Putamen (tissue), 1 donor: Measurements from ENCODE around the gene UCKL1.

Source experiments
- DNase-seq: peaks from one replicate; pipeline ENCODE4 v3.0.0-alpha.2; 2016; ENCODE audit warnings: low spot score

Gene UCKL1

DNA sequence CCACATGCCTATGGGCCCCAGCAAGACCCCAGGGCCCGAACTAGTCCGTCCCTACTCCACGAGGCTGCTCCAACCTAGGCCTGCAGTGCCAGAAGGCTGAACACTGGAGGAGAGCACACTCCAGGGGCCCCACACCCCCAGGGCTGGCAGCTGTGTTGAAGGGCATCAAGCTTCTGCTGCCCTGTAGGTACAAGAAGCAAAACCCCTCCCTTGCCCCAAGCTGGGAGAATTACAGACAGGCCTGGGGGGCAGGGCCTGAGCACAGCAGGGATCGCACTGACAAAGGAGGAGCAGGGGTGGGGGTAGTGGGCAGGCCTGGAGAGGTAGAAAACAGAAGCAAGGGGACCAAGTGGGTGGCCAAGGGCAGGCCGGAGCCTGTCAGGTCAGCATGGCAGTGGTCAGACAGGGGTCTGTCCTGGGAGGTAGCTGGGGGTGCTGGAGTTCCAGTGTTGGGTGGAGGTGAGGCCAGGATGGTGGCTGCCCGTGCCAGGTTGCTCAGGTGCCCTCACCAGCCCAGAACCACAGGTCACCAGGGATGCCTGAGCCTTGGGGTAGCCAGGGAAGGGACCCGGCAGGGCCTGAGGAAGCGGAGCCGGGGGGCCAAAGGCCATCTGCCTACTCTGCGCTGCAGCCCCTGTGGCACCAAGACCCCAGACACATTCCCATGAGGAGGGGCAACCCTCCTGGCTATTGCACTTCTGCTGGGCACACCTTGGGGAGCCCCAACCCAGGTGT, 2.9 kb upstream of the UCKL1 start:
- DNase-seq: no peak

DNA sequence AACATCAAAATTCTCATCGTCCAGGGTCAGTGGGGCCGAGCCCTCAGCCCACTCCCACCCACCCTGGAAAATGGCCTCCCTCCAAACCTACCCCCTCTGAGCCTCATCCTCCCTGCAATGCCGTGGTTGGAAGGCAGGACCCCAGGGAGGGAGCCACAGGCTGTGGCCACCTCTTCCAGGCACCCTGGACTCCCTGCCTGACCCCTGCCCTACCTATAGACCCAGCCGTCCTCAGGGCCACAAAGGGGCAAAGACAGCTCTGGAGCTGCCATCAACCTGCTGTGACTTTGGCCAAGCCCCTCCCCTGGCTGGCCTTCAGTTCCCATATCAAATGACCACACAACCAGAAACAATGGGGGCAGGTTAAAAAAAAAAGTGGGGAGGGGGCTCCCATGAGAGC, 2.3 kb upstream of the UCKL1 start:
- no peak for DNase-seq

DNA sequence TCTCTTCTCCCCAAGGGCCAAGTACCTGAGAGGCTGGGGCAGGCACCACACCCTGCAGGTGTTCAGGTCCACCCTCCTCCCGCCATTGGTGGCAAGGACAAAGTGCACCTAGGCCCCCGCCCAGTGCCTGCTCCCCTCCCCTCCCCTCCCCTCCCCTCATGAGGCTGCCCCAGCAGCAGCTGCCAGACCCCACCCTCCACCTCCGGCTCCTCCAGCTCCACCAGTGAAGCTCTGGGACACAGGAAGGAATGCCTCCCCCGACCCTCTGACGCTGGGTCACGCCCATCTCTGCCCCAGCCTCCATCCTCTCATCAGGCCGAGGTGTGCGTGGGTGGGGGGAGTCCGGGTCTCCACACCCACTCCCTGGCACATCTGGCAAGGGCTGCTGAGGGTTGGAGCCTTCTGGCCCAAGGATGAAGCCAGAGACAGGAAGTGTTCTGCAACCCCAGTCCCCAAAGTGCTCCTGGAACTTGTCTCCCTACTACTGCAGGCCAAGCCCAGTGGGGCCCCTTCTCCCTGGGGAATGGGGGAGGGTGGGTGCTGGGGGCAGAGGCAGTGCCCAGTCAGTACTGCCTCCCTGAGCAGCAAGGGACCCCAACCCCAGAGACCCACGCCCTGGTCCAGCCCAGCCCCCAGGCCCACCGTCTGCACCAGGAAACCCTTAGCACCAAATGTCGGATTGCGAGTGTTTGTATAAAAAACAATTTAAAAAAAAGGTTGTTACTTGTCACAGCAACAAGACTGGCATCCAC, 1.6 kb upstream of the UCKL1 start:
- no peak for DNase-seq

DNA sequence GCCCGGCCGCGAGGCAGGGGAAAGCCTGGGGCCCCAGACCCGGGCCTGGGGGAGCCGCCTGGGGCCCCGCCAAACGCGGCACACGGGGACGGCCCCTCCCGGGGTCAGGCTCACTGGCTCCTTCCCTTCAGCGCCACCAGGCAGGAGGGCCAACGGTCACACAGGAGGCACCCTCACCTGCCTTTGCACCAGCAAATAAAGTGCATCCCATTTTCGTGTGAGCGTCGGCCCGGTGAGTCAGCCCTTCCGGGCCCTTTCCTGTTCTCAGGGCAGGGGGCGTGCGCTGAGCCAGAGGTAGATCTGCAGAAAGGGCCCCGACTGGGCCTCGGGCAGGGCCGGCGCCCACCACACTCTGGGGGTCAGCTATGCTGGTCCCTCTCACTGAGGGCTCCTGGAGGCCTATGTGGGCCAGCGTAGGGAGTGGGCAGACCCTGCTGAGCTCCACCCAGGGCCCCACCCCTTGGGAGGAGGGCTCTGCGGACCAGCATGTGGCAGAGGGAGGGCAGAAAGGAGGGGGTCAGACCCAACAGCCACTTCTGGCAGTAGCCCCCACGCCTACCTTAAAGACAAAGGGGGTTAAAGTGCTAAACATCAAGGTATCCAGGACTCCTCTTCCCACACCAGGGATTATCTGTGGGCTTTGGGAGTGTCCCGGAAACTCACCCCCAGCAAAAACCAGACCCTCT, 931 bp upstream of the UCKL1 start:
- no peak for DNase-seq

DNA sequence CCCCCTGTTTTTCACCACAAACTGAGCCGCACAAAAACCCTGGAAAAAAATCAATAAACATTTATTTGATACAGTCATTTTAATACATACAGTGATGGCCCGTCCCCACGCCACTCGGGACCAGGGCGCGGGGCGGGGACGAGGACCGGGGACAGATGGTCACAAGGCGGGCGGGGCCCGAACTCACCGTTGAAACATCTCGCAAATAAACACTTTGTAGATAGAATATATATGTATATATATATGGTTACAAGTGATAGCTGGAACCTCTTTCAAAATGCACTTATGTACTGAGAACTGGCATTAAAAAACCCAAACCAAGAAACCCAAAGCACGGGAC, 418 bp upstream of the UCKL1 start:
- DNase-seq: no peak

DNA sequence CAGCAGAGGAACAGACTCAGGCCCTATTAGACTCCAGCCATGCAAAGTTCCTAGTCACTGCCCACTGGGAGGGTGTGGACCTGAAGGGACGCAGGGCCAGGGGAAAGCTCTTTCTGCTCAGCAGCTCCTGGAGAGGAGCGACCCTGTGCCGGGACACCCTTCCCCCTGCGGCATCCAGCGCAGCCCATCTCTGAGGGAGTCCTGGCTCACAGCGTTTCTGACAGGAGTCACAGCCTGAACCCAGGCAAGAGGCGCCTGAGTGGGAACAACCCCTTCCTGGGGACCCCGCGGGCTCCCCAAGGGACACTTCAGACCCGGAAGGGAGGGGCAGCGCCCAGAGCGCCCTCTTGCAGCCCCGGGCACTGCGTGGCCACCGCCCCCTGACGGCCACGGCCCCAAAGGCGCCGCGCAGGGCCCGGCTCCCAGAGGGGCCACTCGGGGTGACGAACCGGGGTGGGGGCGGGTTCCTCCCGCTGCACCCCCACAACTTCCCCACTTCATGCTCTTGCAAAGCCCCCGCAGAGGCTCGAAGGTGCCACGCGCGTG, 862 bp downstream of the UCKL1 start:
- DNase-seq: peak; percentile 48

DNA sequence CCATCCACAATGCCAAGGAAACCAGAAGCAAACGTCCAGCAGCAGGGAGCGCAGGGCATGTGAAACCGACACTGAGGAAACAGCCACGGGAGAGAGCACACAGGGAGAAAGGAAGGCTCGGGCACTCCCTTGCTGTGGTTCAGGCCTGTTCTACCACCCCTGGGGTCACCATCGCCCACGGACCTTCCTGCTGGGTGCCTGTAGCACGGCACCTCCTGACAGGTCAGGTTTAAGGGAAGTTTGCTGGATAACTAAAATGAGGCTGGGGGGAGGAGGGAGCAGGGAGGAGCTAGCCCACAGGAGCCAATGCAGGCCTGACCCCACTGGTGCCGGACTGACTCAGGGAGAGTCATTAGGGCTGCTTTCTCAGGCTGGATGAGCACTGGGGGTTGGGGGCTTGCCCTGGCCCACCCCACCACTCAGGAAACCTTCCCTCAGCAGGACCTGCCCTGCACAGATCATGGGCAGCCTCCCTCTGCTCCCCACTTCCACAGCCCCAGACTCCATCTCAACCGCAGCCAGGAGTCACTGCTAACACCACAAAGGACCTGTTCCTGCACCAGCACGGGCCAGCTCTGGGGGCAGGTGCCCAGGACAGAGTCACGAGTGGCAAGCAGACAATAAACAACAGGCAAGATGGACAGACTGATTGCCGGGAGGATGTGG, 2.3 kb downstream of the UCKL1 start:
- DNase-seq: no peak

DNA sequence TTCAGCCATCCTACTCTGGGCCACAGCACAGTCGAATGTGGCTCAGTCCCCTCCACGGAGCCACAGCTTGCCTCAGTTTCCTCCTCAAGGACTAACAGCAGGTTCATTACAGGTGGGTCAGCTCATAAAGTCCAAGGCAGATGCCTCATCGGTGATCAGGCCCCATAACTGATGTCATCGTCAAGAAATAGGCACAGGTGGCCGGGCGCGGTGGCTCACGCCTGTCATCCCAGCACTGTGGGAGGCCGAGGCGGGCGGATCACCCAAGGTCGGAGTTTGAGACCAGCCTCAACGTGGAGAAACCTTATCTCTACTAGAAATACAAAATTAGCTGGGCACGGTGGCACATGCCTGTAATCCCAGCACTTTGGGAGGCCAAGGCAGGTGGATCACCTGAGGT, 3.4 kb downstream of the UCKL1 start:
- DNase-seq: no peak

DNA sequence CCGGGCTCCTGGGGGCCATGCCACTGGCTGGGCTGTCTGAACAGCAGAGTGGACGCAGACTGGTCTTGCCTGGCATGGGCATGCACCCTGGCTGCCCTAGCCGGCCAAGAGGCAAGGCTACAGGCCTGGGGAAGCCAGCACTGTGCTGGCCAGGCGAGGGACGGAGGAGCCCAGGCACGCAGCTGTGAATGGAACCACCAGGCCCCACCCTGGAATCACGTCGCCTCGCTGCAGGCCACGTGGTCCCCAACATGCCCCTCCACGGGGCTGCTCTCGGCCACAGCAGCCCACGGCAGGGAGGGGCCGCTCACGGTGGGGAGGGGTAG, 4.0 kb downstream of the UCKL1 start:
- no peak for DNase-seq

DNA sequence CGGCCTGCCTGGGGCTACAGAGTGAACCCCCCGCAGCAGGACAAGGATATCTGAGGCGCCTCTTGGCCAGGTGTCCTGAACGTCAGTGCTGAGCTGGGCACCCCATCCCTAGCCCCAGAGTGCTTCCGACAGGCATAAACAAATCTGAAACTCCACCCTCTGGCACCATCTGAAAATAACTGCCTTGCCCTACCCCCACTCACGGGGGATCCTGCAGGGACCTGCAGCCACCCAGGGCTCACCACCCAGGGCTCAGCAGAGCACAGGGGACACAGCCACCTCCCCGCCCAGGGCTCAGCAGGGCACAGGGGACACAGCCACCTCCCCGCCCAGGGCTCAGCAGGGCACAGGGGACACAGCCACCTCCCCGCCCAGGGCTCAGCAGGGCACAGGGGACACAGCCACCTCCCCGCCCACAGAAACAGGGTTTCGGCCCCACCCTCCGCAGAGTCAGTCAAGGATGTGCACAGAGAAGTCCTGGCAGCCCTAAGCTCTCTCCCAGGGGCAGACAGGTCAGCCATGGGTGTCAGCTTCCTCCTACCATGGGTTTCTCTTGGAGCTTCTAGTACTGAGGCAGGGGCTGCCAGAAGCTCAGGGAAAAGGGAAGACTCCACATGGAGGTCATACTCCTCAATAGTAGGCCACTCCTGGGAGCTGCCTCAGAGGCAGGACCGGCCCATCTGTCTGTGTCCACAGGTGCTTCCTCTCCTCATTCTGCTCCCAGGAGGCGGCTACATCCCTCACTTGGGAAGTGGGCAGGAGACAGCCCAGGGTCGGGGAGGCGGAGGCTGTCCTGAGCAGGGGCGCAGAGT, 4.6 kb downstream of the UCKL1 start:
- no peak for DNase-seq

DNA sequence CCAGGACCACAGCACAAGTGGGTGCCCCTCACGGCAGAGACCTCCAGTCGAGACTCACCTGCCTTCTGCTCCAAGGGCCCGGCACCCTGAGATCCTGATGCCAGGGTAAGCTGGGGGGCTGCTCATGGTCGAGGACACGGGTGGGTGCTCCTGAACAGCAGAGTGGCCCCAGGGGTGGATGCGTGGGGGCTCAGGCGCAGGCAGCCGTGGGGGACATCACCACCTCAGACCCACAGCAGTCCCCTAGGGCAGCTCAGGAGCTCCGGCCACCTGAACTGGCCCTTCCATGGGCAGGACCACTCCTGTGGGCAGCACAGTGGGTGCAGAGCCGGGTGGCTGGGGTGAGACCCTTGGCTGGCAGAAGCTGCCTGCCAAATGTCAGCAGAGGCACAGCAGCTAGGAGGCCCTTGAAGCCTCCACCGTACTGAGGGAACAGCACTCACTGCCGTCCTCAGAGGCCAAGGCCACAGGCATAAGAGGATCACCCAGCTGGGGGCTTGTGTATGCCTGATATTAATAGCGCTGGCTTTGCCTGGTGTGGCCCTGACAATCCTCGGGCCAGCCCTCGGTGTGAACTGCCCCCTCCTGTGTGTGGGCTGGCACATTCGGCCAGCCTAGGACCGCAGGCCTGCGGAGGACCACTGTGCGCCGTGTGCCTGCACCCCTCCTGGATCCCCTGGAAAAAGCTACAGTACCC, 5.4 kb downstream of the UCKL1 start:
- no peak for DNase-seq

DNA sequence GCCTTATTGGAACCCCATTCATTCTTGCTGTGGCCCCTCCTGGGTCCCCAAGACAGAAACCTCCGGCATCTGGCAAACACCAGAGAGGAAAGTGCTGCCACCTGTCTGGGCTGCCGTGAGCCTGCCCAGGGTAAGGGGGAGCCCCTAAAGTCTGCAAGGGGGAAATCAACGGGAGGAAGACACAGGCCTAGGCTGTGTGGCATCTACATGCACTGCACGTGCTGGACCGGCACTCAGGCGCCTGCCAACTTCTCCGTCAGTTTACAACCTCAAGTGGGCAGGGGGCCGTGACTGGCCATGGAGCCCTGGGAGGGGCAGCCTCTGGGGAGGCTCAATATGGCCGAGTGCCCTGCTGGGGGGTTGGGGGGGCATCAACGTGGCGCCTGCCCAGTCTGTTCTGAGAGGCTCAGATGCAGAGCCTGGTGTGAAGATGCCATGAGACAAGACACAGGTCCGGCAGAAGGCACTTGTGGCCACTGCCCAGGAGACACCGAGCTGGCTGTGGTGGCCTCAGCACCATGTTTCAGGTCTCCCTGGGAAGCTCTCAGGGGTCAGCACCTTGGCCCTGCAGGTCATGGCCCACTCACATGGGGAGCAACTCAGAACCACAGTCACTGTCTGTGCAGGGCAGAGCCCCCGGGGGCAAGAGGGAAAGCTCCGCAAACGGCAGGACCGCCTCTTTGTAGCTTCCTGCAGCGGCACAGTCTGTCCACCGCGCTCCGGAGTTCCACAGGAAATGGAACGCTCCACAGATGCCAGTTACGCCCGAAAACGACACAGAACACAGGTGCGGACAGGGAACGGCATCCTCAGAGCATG, 8.4 kb downstream of the UCKL1 start:
- DNase-seq: no peak

DNA sequence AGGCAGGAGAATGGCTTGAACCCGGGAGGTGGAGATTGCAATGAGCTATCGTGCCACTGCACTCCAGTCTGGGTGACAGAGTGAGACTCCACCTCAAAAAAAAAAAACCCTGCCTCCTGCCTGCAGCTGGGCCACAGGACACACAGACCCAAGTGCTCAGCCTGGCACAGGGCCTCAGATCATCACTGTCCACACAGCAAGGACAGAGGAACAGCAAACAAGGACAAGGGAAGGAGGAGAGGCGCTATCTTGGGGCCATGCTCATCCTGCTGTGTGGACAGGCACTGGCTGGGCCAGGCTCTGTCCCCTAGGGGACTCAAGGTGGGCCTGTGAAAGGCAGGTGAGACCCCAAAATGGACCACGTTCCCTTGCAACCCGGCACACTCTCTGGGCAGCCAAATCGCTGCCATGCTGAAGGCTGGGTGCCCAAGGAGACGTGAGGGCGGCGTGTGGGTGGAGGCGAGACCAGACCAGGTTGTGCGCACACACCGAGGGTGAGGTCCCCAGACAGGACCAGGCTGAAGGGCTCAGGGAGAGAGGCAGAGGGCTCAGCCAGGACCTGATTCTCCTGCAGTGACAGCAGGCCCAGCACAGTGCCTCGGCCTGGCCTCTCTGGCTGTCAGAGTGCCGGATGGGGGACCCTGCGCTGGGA, 9.1 kb downstream of the UCKL1 start:
- no peak for DNase-seq

DNA sequence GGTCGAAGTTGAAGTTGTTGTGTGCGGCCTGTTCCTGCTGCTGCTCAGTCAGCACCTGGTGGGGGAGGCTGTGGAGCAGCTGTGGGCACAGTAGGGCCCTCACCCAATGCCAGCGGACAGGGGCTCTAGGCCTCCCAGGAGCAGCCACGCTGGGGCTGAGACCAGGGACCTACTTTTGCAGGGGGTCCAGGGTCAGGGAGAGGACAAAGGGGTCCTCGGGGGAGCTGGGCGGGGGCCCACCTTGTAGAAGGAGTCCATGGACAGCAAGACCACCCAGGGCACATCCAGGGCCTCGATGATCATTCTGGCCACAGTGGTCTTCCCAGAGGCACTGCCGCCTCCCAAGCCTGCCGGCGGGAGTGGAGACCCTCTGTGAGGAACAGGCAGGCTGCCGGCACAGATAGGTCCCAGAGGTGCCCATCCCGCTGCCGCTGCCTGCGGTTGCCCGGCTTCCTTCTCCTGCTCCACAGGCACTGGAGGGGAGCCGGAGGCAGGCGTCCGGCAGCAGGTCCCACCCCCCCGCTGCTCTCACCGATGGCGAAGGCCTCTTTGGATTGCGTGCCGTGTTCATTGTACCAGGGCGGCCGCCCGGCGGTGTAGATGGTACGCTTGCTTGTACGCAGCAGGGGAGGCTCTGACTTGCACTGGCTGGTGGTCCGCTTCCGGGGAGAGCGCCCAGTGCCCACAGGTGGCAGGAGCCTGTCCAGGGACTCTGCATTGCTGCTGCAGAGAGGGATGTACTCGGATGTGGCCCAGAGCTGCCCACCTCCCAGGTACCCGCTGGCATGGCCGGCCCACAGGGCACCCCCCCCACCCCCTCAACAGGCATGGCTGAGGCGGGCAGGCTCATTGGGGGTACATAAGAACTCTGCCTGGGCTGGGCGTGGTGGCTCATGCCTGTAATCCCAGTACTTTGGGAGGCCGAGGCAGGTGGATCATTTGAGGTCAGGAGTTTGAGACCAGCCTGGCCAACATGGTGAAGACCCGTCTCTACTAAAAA, 10.0 kb downstream of the UCKL1 start:
- DNase-seq: no peak

DNA sequence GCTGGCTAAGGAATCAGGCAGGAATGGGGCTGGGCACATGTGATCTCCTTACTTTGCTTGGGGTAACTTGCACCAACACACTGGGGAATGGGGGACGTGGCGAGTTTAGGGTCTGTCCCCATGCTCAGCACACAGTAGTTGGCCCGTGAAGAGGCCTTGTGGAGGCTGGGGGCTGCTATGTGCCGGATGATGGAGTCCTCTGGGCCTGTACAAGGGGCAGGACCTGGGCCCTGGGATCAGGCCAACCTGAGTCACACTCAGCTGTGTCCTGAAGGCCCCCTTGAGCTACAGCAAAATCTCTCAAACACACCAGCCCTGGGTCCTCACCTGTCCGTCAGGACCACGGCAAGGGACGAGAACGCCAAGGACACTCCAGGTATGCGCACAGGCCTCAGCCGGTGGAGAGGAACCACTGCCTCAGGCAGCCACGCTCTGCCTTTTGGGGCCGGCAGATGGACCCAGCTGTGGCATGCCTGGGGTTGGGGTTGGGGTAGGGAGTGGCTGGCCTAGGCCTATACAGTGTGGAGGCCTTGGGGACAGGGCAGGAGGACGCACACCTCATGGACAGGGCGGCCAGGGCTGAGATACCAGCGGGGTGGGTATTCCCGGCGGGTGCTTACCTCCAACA, 11.1 kb downstream of the UCKL1 start:
- DNase-seq: no peak

DNA sequence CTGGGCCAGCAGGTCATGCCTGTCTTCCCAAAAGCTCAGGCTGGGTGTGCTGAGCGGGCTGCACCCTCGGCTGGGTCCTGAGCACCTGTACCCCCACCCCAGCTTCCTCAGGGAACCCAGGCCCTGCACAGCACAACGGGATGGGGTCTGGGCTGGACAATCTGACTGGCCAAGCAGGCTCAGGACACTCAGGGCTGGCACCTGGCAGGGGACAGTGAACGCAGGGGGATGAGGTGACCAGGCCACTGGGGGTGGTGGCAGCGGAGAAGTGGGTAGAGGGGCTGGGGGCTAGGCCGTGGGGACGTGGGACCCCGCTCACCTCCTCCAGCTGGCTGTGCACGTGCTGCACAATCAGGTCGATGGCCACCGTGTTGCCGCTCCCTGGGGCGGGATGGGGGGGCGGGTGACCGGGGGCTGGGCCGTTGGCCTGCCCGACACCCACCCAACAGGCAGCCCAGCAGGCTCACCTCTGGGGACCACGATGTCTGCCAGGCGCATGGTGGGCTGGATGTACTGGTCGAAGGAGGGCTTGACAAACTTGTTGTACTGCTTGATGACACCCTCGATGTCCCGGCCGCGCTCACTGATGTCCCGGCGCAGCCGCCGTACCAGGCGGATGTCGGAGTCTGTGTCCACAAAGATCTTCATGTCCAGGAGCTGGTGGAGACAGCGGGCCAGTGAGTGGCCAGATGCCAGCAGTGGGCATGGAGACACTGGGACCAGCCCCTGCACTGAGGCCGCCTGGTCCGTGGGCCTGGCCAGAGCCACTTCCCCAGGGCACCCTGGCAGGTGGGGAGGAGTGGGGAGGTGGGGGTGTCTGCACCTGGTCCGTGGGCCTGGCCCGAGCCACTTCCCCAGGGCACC, 11.9 kb downstream of the UCKL1 start:
- no peak for DNase-seq

DNA sequence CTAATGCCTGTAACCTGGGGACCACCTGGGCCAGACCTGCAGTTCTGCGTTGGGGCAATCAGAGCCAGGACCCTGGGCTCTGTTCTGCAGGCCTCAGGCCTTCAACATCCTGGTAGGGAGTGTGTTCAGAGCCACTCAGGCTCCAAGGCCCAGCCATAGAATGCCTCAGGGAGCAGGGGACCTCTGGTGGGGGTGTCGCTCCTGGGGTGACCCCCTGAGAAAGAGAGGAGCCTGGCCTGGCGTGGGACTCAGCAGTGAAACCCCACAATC, 12.5 kb downstream of the UCKL1 start:
- no peak for DNase-seq
